ENCODE measurements around the gene PPME1.

GRCh38 chr11:74265256-74265655 lies 94.2 kb downstream of the PPME1 start:
- no peak for TF ChIP-seq FOXM1 (IDR thresholded peaks at IDR 0.05; ENCODE audit: borderline replicate concordance)
- TF ChIP-seq FOXA1 (IDR thresholded peaks at IDR 0.05) = no peak
- no peak for TF ChIP-seq ARNT (IDR thresholded peaks at IDR 0.05)
- no peak for TF ChIP-seq L3MBTL2 (conservative IDR thresholded peaks at IDR 0.05)
- TF ChIP-seq PKNOX1 (IDR thresholded peaks at IDR 0.05) = no peak
- no peak for TF ChIP-seq ELF4 (IDR thresholded peaks at IDR 0.05)
